SU-DHL-6 (cell line): ENCODE measurements around the gene NIM1K.

Source experiments
- H2AFZ ChIP-seq: fragments of 200-600 bp; sonication (generic); 2 replicates; pipeline ENCODE4 v1.6.1; 2014; ENCODE audit warnings: low read depth, mild to moderate bottlenecking, moderate library complexity, mixed read lengths, antibody characterized with exemption, low read length; ENCODE audit not compliant: severe bottlenecking
- H3F3A ChIP-seq: fragments of 200-600 bp; shearing (Covaris generic); 2 replicates; pipeline ENCODE4 v1.6.0; 2016; ENCODE audit warnings: antibody characterized with exemption, mild to moderate bottlenecking; ENCODE audit not compliant: insufficient read depth
- H3K27ac ChIP-seq: fragments of 200-600 bp; sonication (generic); 2 replicates; pipeline ENCODE4 v1.5.1; 2016; ENCODE audit warnings: low read depth, mild to moderate bottlenecking, low read length, moderate library complexity, mixed read lengths
- H3K27me3 ChIP-seq: fragments of 200-600 bp; sonication (generic), shearing (Covaris generic); 2 replicates; pipeline ENCODE4 v1.6.0; 2014; ENCODE audit warnings: mild to moderate bottlenecking, low read length
- H3K36me3 ChIP-seq: fragments of 200-600 bp; sonication (generic); 2 replicates; pipeline ENCODE4 v1.6.1; 2014; ENCODE audit warnings: mild to moderate bottlenecking, low read length, mixed read lengths
- H3K4me2 ChIP-seq: fragments of 300-600, 200-600 bp; shearing (Covaris generic), sonication (generic); 2 replicates; pipeline ENCODE4 v1.6.0; 2014; ENCODE audit warnings: low read length, low read depth, mild to moderate bottlenecking; ENCODE audit not compliant: poor library complexity, severe bottlenecking
- H3K4me3 ChIP-seq: fragments of 200-600 bp; sonication (generic); 2 replicates; pipeline ENCODE4 v1.5.1; 2014; ENCODE audit warnings: antibody characterized with exemption, low read length, mild to moderate bottlenecking, mixed read lengths; ENCODE audit not compliant: insufficient read depth, poor library complexity, severe bottlenecking
- H3K79me2 ChIP-seq: fragments of 200-600 bp; sonication (generic); 2 replicates; pipeline ENCODE4 v1.6.1; 2014; ENCODE audit warnings: mild to moderate bottlenecking, low read length, moderate library complexity; ENCODE audit not compliant: insufficient read depth
- H3K9ac ChIP-seq: fragments of 200-600 bp; sonication (generic); 2 replicates; pipeline ENCODE4 v1.7.0; 2014; ENCODE audit warnings: mild to moderate bottlenecking, low read length
- H3K9me2 ChIP-seq: fragments of 200-600 bp; sonication (generic); replicated peaks from 2 replicates; pipeline ENCODE4 v1.6.1; 2014; ENCODE audit warnings: low read length; ENCODE audit not compliant: insufficient read depth
- H3K9me3 ChIP-seq: fragments of 200-600 bp; sonication (generic); 2 replicates; pipeline ENCODE4 v1.6.1; 2014; ENCODE audit warnings: low read length, mixed read lengths; ENCODE audit not compliant: insufficient read depth
- H4K20me1 ChIP-seq: fragments of 200-600 bp; sonication (generic); 2 replicates; pipeline ENCODE4 v1.6.1; 2014; ENCODE audit warnings: low read depth, mild to moderate bottlenecking, antibody characterized with exemption, low read length, moderate library complexity, mixed read lengths
- CTCF ChIP-seq: fragments of 200-600 bp; sonication (generic); IDR thresholded peaks from one replicate; pipeline ENCODE4 v1.5.1; 2017; ENCODE audit warnings: antibody characterized with exemption, mild to moderate bottlenecking, low read length, moderate library complexity; ENCODE audit not compliant: insufficient read depth, poor library complexity, severe bottlenecking
- EZH2phosphoT487 ChIP-seq: fragments of 200-600 bp; sonication (generic), shearing (Covaris generic); conservative IDR thresholded peaks from 2 replicates; pipeline ENCODE4 v1.6.1; 2018; ENCODE audit warnings: mild to moderate bottlenecking, antibody characterized with exemption, low read length, moderate library complexity, mixed read lengths

The NIM1K gene

GRCh38 chr5:43245724-43246385, 53.8 kb downstream of the NIM1K start:
- Histone ChIP-seq H3K9me2 (no peaks in the 10 kb centered on the region), H3K4me3 (no peak overlapping the region), H3K79me2 (no peaks in the 10 kb centered on the region), H3F3A (no peaks in the 10 kb centered on the region), H3K36me3 (no peaks in the 10 kb centered on the region), H3K27ac (no peak overlapping the region), H3K9ac (no peak overlapping the region), H3K27me3 (no peaks in the 10 kb centered on the region), H3K4me2 (no peak overlapping the region), H3K9me3 (no peaks in the 10 kb centered on the region), H4K20me1 (no peaks in the 10 kb centered on the region), H2AFZ (no peak overlapping the region)
- TF ChIP-seq EZH2phosphoT487 (no peak), CTCF (no peak)

GRCh38 chr5:43251754-43252153, 59.7 kb downstream of the NIM1K start:
- Histone ChIP-seq H3K27ac (no peak overlapping the region), H3K4me2 (no peak overlapping the region), H3K9me3 (no peaks in the 10 kb centered on the region), H3K9me2 (no peaks in the 10 kb centered on the region), H4K20me1 (no peaks in the 10 kb centered on the region), H3K79me2 (no peaks in the 10 kb centered on the region), H3K27me3 (no peaks in the 10 kb centered on the region), H2AFZ (no peak overlapping the region), H3K9ac (no peak overlapping the region), H3F3A (no peaks in the 10 kb centered on the region), H3K36me3 (no peaks in the 10 kb centered on the region), H3K4me3 (no peak overlapping the region)
- TF ChIP-seq CTCF (no peak), EZH2phosphoT487 (no peak)

- Histone ChIP-seq H4K20me1 (no peaks in the 10 kb centered on the region), H3K36me3 (no peaks in the 10 kb centered on the region), H3K9me2 (no peaks in the 10 kb centered on the region), H3K27ac (no peak overlapping the region), H3K9me3 (no peaks in the 10 kb centered on the region), H3F3A (no peaks in the 10 kb centered on the region), H3K79me2 (no peaks in the 10 kb centered on the region), H3K9ac (no peak overlapping the region), H3K4me3 (no peak overlapping the region), H3K27me3 (no peaks in the 10 kb centered on the region), H2AFZ (no peak overlapping the region), H3K4me2 (no peak overlapping the region)
- TF ChIP-seq EZH2phosphoT487 (no peak), CTCF (no peak)
Observed at GRCh38 chr5:43255704-43256103, 63.7 kb downstream of the NIM1K start.
